SK-N-SH (cell line): ENCODE results near the gene BTG4. TPM values are rescaled to one million over a fixed set of nuclear protein-coding genes. Genes with fewer than 3 reads are reported as not detected.

Experiments used
- CTCF ChIA-PET: fragments of 300-600, 350-600 bp; formaldehyde crosslinking; extraction: SDS; loops from one replicate; lab custom pipeline; 2021; lab: Yijun Ruan, JAX
- POLR2A ChIA-PET: fragments of 350-600 bp; sonication (Branson Sonifier 250); formaldehyde crosslinking; extraction: SDS; loops from one replicate; lab custom pipeline; 2020; ENCODE audit warnings: antibody characterized with exemption, inconsistent platforms; lab: Yijun Ruan, JAX
- DNase-seq: peaks from one replicate; pipeline ENCODE4 v3.0.0; 2012
- H2AFZ ChIP-seq: fragments of 200-600 bp; sonication (generic); 2 replicates; pipeline ENCODE4 v1.8.1; 2016; ENCODE audit warnings: antibody characterized with exemption, mild to moderate bottlenecking, low read depth
- H3F3A ChIP-seq: fragments of 200-600 bp; sonication (generic); replicated peaks from 2 replicates; pipeline ENCODE3; 2016; ENCODE audit warnings: antibody characterized with exemption, mild to moderate bottlenecking; ENCODE audit not compliant: insufficient read depth
- H3K27ac ChIP-seq, 2 experiments: fragments of 200-500 bp in 1 of 2; fragments of 200-600 bp in 1 of 2; sonication (Bioruptor generic) in 1 of 2; sonication (generic), shearing (Covaris generic) in 1 of 2; 2 replicates each; pipeline versions ENCODE4 v1.5.1 to v1.6.1; 2014 to 2016; ENCODE audit warnings: low read depth in 2 of 2, inconsistent platforms in 1 of 2, low read length in 1 of 2, mild to moderate bottlenecking in 1 of 2, mixed read lengths in 1 of 2
- H3K27me3 ChIP-seq: fragments of 200-600 bp; sonication (generic), shearing (Covaris generic); 2 replicates; pipeline ENCODE4 v1.6.1; 2016; ENCODE audit warnings: mixed run types; ENCODE audit not compliant: insufficient read depth
- H3K36me3 ChIP-seq, 2 experiments: fragments of 200-500 bp in 1 of 2; fragments of 200-600 bp in 1 of 2; sonication (Bioruptor generic) in 1 of 2; sonication (generic) in 1 of 2; replicated peaks in 1 of 2; 2 replicates each; pipeline versions ENCODE3 to v1.5.1; 2014 to 2016; ENCODE audit warnings: low read length in 1 of 2, mild to moderate bottlenecking in 1 of 2; ENCODE audit not compliant: insufficient read depth in 2 of 2, control insufficient read depth in 1 of 2
- H3K4me1 ChIP-seq, 2 experiments: fragments of 200-500 bp in 1 of 2; fragments of 200-600 bp in 1 of 2; sonication (Bioruptor generic) in 1 of 2; sonication (generic), shearing (Covaris generic) in 1 of 2; 2 replicates each; pipeline versions ENCODE4 v1.5.1 to v1.6.1; 2014 to 2016; ENCODE audit warnings: low read depth in 1 of 2, low read length in 1 of 2, mixed run types in 1 of 2; ENCODE audit not compliant: insufficient read depth in 2 of 2, control insufficient read depth in 1 of 2
- H3K4me2 ChIP-seq: fragments of 200-600 bp; sonication (generic), shearing (Covaris generic); 2 replicates; pipeline ENCODE4 v1.6.1; 2017; ENCODE audit warnings: mixed run types
- H3K4me3 ChIP-seq, 2 experiments: fragments of 200-500 bp in 1 of 2; fragments of 200-600 bp in 1 of 2; sonication (Bioruptor generic) in 1 of 2; sonication (generic), shearing (Covaris generic) in 1 of 2; 2 replicates each; pipeline versions ENCODE4 v1.5.1 to v1.8.1; 2014 to 2016; ENCODE audit warnings: low read depth in 2 of 2, inconsistent platforms in 1 of 2, low read length in 1 of 2, mild to moderate bottlenecking in 1 of 2, mixed read lengths in 1 of 2, moderate library complexity in 1 of 2
- H3K79me2 ChIP-seq: fragments of 200-600 bp; sonication (generic); 2 replicates; pipeline ENCODE4 v1.8.1; 2017; ENCODE audit warnings: mild to moderate bottlenecking; ENCODE audit not compliant: insufficient read depth
- H3K9ac ChIP-seq: fragments of 200-600 bp; sonication (generic); 2 replicates; pipeline ENCODE4 v1.6.1; 2017; ENCODE audit warnings: mixed run types
- H3K9me2 ChIP-seq: fragments of 200-600 bp; sonication (generic); 2 replicates; pipeline ENCODE4 v1.6.1; 2017; ENCODE audit warnings: mixed run types
- H3K9me3 ChIP-seq: fragments of 200-600 bp; sonication (generic); 2 replicates; pipeline ENCODE4 v1.6.1; 2017; ENCODE audit warnings: mixed run types, mild to moderate bottlenecking, moderate library complexity
- H4K20me1 ChIP-seq: fragments of 200-600 bp; sonication (generic); 2 replicates; pipeline ENCODE4 v1.6.1; 2017; ENCODE audit warnings: mild to moderate bottlenecking, mixed run types; ENCODE audit not compliant: insufficient read depth
- CHD2 ChIP-seq: fragments of 150-350 bp; IDR thresholded peaks from 2 replicates; pipeline ENCODE4 v1.6.1; 2018; ENCODE audit warnings: low read length; ENCODE audit not compliant: partially characterized antibody
- EP300 ChIP-seq, 2 experiments: IDR thresholded peaks; 2 replicates each; pipeline versions ENCODE4 v1.4.0 to v1.6.1; 2012; ENCODE audit warnings: borderline replicate concordance in 1 of 2, low read depth in 1 of 2, low read length in 1 of 2
- EZH2phosphoT487 ChIP-seq: fragments of 200-600 bp; sonication (generic); IDR thresholded peaks from 2 replicates; pipeline ENCODE4 v1.6.1; 2017; ENCODE audit warnings: low read depth, mixed run types, mild to moderate bottlenecking, antibody characterized with exemption, moderate library complexity, borderline replicate concordance
- FOSL2 ChIP-seq: IDR thresholded peaks from 2 replicates; pipeline ENCODE4 v1.4.0; 2012; ENCODE audit warnings: low read depth, mild to moderate bottlenecking, moderate library complexity, borderline replicate concordance
- GABPA ChIP-seq: IDR thresholded peaks from 2 replicates; pipeline ENCODE4 v1.4.0; 2012; ENCODE audit warnings: low read depth, mild to moderate bottlenecking
- GATA2 ChIP-seq: sonication (generic); formaldehyde crosslinking; IDR thresholded peaks from 2 replicates; pipeline ENCODE4 v1.5.0; 2020; ENCODE audit warnings: mild to moderate bottlenecking, missing genetic modification reagents
- NFIC ChIP-seq: IDR thresholded peaks from 2 replicates; pipeline ENCODE4 v1.4.0; 2012; ENCODE audit warnings: borderline replicate concordance
- NRF1 ChIP-seq: IDR thresholded peaks from 2 replicates; pipeline ENCODE4 v1.6.1; 2012; ENCODE audit warnings: low read depth, mild to moderate bottlenecking, low read length
- POLR2AphosphoS5 ChIP-seq: IDR thresholded peaks from 2 replicates; pipeline ENCODE4 v1.6.1; 2012; ENCODE audit warnings: low read depth, low read length
- RAD21 ChIP-seq: IDR thresholded peaks from 2 replicates; pipeline ENCODE4 v1.6.1; 2012; ENCODE audit warnings: mild to moderate bottlenecking, low read length
- RXRA ChIP-seq: IDR thresholded peaks from 2 replicates; pipeline ENCODE4 v1.4.0; 2012; ENCODE audit warnings: low read depth, mild to moderate bottlenecking, borderline replicate concordance
- SMC3 ChIP-seq: IDR thresholded peaks from 2 replicates; pipeline ENCODE4 v1.6.1; 2012; ENCODE audit warnings: low read depth, low read length, improper control_type of control experiment
- TAF1 ChIP-seq: IDR thresholded peaks from 2 replicates; pipeline ENCODE4 v1.6.1; 2012; ENCODE audit warnings: low read depth, mild to moderate bottlenecking, low read length, moderate library complexity, borderline replicate concordance
- TCF12 ChIP-seq: IDR thresholded peaks from 2 replicates; pipeline ENCODE4 v1.4.0; 2012
- TEAD4 ChIP-seq: IDR thresholded peaks from 2 replicates; pipeline ENCODE4 v1.4.0; 2012; ENCODE audit warnings: mild to moderate bottlenecking, borderline replicate concordance; ENCODE audit not compliant: insufficient read depth
- YY1 ChIP-seq: IDR thresholded peaks from 2 replicates; pipeline ENCODE4 v1.4.0; 2012; ENCODE audit warnings: low read depth, mild to moderate bottlenecking
- WGBS: methylation state at CpG from one replicate; pipeline ENCODE4 v1.1.6; 2017; ENCODE audit warnings: low lambda C conversion rate; 5-methylcytosine and 5-hydroxymethylcytosine counted together
- polyA plus RNA-seq, 3 experiments: library from polyadenylated mRNA; depleted of rRNA; stranded (reverse); fragments of >200 nt; gene quantifications; 2 replicates each; pipeline ENCODE4 v1.2.3, GENCODE V29; 2012
- TF ChIP-seq, protein P1 (sequence below): IDR thresholded peaks from 2 replicates; pipeline ENCODE4 v1.4.0; 2012; ENCODE audit warnings: low read depth
- TF ChIP-seq, protein P2 (sequence below): fragments of 200-600 bp; sonication (generic); IDR thresholded peaks from 2 replicates; pipeline ENCODE4 v1.6.1; 2017; ENCODE audit warnings: antibody characterized with exemption, mild to moderate bottlenecking, moderate library complexity
- TF ChIP-seq, protein P3 (sequence below): IDR thresholded peaks from 2 replicates; pipeline ENCODE4 v1.6.1; 2012; ENCODE audit warnings: mild to moderate bottlenecking, low read depth, low read length, moderate library complexity

Gene BTG4
- polyA plus RNA-seq, 1 of the 3 experiments (the other 2 are of a cell fraction) = 0.26 TPM

DNA sequence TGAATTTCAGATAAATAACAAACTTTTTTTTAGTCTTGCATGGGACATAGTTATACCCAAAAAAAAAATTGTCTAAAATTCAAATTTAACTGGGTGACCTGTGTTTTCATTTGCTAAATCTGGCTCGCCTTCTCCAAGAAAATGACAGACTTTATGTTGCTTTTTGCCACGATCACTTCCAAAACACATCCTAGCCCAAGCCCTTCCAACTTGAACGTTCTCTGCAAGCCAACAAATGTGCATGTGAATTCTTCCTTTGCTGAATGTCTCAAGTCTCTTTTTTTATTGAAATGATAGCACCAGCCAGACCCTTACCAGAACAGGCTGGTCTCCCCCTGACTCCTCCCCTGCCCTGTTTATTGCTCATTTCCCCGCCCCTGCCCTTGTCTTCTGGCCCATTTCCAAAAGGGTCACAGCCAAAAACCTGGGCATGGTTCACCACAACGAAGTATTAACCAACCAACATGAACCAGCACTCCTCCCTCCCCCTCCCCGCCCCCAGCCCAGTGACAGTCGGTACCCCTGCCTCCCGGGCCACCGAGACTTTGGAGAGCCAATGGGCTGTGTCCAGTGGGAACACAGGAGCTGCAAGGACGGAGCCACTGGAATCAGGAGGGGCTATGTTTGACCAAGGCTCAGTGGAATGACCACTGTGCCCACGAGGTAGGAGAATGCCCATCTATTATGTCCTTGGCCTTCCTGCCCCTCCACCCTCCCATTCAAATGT lies 63.2 kb downstream of the BTG4 start:
- CTCF ChIA-PET = interaction anchor here (1.9 to 5.6 kb wide), 2 partner anchors 20 to 167 kb away, joined by 7 to 147 read pairs; no protein-coding TSS in a partner anchor
- POLR2A ChIA-PET = no interaction called here

DNA sequence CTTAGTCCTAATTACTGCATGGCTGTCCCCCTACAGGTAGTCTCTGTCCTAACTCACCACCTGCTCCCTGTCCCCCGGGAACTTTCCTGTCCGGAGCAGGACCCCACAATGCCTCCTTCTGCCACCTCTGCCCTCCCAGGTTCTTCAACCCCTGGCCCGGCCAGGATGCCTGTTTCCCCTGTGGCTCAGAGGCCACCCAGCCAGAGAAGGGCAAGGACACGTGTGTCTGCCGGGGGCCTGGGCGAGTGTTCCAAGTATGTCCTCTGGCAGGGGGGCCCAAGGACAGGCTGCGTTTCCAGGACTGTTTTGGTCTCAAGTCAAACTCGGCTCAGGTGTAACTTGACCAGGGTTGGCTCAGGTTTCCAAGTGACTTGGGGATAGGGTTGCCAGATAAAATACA lies 63.8 kb downstream of the BTG4 start:
- H3F3A ChIP-seq = no peaks in the 10 kb centered on the region
- no peaks in the 10 kb centered on the region for H3K27me3 ChIP-seq
- no peak overlapping the region for H3K27ac ChIP-seq
- no peak overlapping the region for H3K9ac ChIP-seq
- CTCF ChIA-PET = interaction anchor here (3.2 to 5.6 kb wide), 3 partner anchors 8 to 166 kb away, joined by 26 to 147 read pairs (median 41); no protein-coding TSS in a partner anchor
- H3K4me3 ChIP-seq = no peak overlapping the region
- 78% methylated on average over 6 of the region's 8 CpGs for WGBS
- peak; percentile 6 for DNase-seq
- no peak overlapping the region for H3K4me2 ChIP-seq
- H3K36me3 ChIP-seq = no peaks in the 10 kb centered on the region
- no peaks in the 10 kb centered on the region for H4K20me1 ChIP-seq
- no peaks in the 10 kb centered on the region for H3K9me2 ChIP-seq
- H3K4me1 ChIP-seq = peaks cover 0 to 10% of the 10 kb centered on the region in 2 experiments; a peak in 2 of 4 replicates
- H3K9me3 ChIP-seq = no peaks in the 10 kb centered on the region
- H3K79me2 ChIP-seq = no peaks in the 10 kb centered on the region
- H2AFZ ChIP-seq = no peak overlapping the region
- POLR2A ChIA-PET = no interaction called here
- TF ChIP-seq EP300 (IDR thresholded peaks at IDR 0.05; ENCODE audit: borderline replicate concordance in 1 of 2, low read depth in 1 of 2, low read length in 1 of 2) (no peak), GATA2 (CRISPR knock-in tag) (no peak), RXRA (no peak), TCF12 (no peak), YY1 (no peak), RAD21 (no peak), POLR2AphosphoS5 (no peak), NFIC (no peak), GABPA (no peak), NRF1 (no peak)
- TF ChIP-seq, protein P1, sequence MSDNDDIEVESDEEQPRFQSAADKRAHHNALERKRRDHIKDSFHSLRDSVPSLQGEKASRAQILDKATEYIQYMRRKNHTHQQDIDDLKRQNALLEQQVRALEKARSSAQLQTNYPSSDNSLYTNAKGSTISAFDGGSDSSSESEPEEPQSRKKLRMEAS = no peak
- TF ChIP-seq, protein P2, sequence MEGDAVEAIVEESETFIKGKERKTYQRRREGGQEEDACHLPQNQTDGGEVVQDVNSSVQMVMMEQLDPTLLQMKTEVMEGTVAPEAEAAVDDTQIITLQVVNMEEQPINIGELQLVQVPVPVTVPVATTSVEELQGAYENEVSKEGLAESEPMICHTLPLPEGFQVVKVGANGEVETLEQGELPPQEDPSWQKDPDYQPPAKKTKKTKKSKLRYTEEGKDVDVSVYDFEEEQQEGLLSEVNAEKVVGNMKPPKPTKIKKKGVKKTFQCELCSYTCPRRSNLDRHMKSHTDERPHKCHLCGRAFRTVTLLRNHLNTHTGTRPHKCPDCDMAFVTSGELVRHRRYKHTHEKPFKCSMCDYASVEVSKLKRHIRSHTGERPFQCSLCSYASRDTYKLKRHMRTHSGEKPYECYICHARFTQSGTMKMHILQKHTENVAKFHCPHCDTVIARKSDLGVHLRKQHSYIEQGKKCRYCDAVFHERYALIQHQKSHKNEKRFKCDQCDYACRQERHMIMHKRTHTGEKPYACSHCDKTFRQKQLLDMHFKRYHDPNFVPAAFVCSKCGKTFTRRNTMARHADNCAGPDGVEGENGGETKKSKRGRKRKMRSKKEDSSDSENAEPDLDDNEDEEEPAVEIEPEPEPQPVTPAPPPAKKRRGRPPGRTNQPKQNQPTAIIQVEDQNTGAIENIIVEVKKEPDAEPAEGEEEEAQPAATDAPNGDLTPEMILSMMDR = no peak
- TF ChIP-seq, protein P3, sequence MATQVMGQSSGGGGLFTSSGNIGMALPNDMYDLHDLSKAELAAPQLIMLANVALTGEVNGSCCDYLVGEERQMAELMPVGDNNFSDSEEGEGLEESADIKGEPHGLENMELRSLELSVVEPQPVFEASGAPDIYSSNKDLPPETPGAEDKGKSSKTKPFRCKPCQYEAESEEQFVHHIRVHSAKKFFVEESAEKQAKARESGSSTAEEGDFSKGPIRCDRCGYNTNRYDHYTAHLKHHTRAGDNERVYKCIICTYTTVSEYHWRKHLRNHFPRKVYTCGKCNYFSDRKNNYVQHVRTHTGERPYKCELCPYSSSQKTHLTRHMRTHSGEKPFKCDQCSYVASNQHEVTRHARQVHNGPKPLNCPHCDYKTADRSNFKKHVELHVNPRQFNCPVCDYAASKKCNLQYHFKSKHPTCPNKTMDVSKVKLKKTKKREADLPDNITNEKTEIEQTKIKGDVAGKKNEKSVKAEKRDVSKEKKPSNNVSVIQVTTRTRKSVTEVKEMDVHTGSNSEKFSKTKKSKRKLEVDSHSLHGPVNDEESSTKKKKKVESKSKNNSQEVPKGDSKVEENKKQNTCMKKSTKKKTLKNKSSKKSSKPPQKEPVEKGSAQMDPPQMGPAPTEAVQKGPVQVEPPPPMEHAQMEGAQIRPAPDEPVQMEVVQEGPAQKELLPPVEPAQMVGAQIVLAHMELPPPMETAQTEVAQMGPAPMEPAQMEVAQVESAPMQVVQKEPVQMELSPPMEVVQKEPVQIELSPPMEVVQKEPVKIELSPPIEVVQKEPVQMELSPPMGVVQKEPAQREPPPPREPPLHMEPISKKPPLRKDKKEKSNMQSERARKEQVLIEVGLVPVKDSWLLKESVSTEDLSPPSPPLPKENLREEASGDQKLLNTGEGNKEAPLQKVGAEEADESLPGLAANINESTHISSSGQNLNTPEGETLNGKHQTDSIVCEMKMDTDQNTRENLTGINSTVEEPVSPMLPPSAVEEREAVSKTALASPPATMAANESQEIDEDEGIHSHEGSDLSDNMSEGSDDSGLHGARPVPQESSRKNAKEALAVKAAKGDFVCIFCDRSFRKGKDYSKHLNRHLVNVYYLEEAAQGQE = no peak

More for the DNA sequence above, 63.2 kb downstream of the BTG4 start:
- Histone ChIP-seq H2AFZ (no peak overlapping the region), H3K9ac (no peak overlapping the region), H3F3A (peaks cover 5% of the 10 kb centered on the region), H3K9me2 (no peaks in the 10 kb centered on the region), H3K27ac (no peak overlapping the region), H3K27me3 (no peaks in the 10 kb centered on the region), H4K20me1 (no peaks in the 10 kb centered on the region), H3K4me1 (peaks cover 0 to 10% of the 10 kb centered on the region in 2 experiments; a peak in 2 of 4 replicates), H3K36me3 (no peaks in the 10 kb centered on the region), H3K79me2 (no peaks in the 10 kb centered on the region), H3K4me3 (no peak overlapping the region), H3K4me2 (no peak overlapping the region), H3K9me3 (no peaks in the 10 kb centered on the region)
- 69% methylated on average over 11 of the region's 11 CpGs for WGBS
- peak; percentile 7 for DNase-seq
- TF ChIP-seq EZH2phosphoT487 (no peak), TAF1 (no peak), EP300 (IDR thresholded peaks at IDR 0.05; ENCODE audit: borderline replicate concordance in 1 of 2, low read depth in 1 of 2, low read length in 1 of 2) (no peak), TCF12 (no peak), SMC3 (no peak), TEAD4 (no peak), GABPA (no peak), YY1 (no peak), CHD2 (no peak), FOSL2 (no peak)
- TF ChIP-seq, protein P2 = no peak
